ENCODE data around the gene SP4. TPM values are rescaled to one million over a fixed set of nuclear protein-coding genes. Genes with fewer than 3 reads are reported as not detected.

SP4 gene
- total and polyA plus RNA-seq, 2 donors (not counting 3 experiments of a cell fraction or from before 2014, with no cell fraction given) = 3.3 to 8.8 TPM

- Histone ChIP-seq H3K4me2 (ENCODE audit: insufficient read depth, low read length) (no peak overlapping the region), H3K4me1 (ENCODE audit: control insufficient read depth, extremely low read depth, insufficient read depth, low read length) (peaks cover 13% of the 10 kb centered on the region), H3K36me3 (ENCODE audit: control insufficient read depth in 2 of 2, extremely low read depth in 1 of 2, insufficient read depth in 2 of 2, low read length in 2 of 2) (no peaks in the 10 kb centered on the region), H3K9ac (replicated peaks; ENCODE audit: extremely low read depth, insufficient read depth, low read length) (no peak overlapping the region), H3K79me2 (ENCODE audit: control insufficient read depth, insufficient read depth, low read length) (no peaks in the 10 kb centered on the region), H2AFZ (ENCODE audit: low read depth, low read length) (no peak overlapping the region), H3K27me3 (ENCODE audit: control insufficient read depth in 2 of 2, insufficient read depth in 2 of 2, low read length in 2 of 2) (peaks cover 16 to 25% of the 10 kb centered on the region in 2 experiments), H3K4me3 (replicated peaks in 1 of 3; ENCODE audit: insufficient read depth in 1 of 3, low read depth in 1 of 3, low read length in 3 of 3) (no peak overlapping the region), H3K27ac (ENCODE audit: insufficient read depth, low read depth, low read length) (no peak overlapping the region), H3K9me3 (replicated peaks; ENCODE audit: control insufficient read depth, insufficient read depth, low read length) (no peaks in the 10 kb centered on the region), H4K20me1 (replicated peaks; ENCODE audit: control insufficient read depth, extremely low read depth, insufficient read depth, low read length) (no peaks in the 10 kb centered on the region), H3K9me1 (replicated peaks; ENCODE audit: control insufficient read depth, extremely low read depth, insufficient read depth, low read length) (no peaks in the 10 kb centered on the region)
- FAIRE-seq = no peak
- intact Hi-C loops (cut with micrococcal nuclease) (loop anchor here (10.0 kb wide), 1 partner anchor 457 kb away; no protein-coding TSS in a partner anchor), dilution Hi-C loops (cut with MboI; ENCODE audit: extremely low pct_ligation_motif_present, low sequenced_read_pairs) (no loop called here)
- TF ChIP-seq JUN (IDR thresholded peaks at IDR 0.05; ENCODE audit: borderline replicate concordance, insufficient read depth, insufficient read length, low read depth) = no peak
- TF ChIP-seq EZH2 (IDR thresholded peaks at IDR 0.05; ENCODE audit: borderline replicate concordance, low read depth, low read length, severe bottlenecking) = no peak
- no peak for TF ChIP-seq POLR2A (IDR thresholded peaks at IDR 0.05; ENCODE audit: low read depth, low read length)
- no peak for TF ChIP-seq MYC (IDR thresholded peaks at IDR 0.05; ENCODE audit: low read depth, low read length)
- no peak for TF ChIP-seq FOS (IDR thresholded peaks at IDR 0.05; ENCODE audit: borderline replicate concordance, insufficient read depth, low read length)
- TF ChIP-seq CTCF (IDR thresholded peaks at IDR 0.05; ENCODE audit: extremely low read depth in 1 of 2, insufficient read depth in 1 of 2, low read depth in 1 of 2, low read length in 2 of 2) = no peak
- no peak for TF ChIP-seq MAX (IDR thresholded peaks at IDR 0.05; ENCODE audit: insufficient read depth, insufficient read length)
- ChIA-PET POLR2A (no interaction called here), CTCF (no interaction called here)
- no peak for DNase-seq (ENCODE audit: low read depth, low spot score)
- BruUV-seq (replicated peaks) = no TSS peak
Measured at GRCh38 chr7:21547501-21547900, 119.6 kb downstream of the SP4 start.
